K562 (cell line): ENCODE data around the gene CHSY1. TPM values are rescaled to one million over a fixed set of nuclear protein-coding genes. Genes with fewer than 3 reads are reported as not detected.

Experiments used
- ATAC-seq: fragments of 200-7000 bp; cut with Tn5 transposase; 3 replicates; pipeline ENCODE4 v1.9.1; 2020; ENCODE audit warnings: moderate library complexity
- BruUV-seq: library from RNA; stranded (reverse); fragments of 400-500 nt; replicated peaks from 2 replicates; lab custom pipeline; 2021; lab: Mats Ljungman, UMichigan
- CTCF ChIA-PET: fragments of 300-600 bp; formaldehyde crosslinking; extraction: SDS; loops from one replicate; lab custom pipeline; 2021; ENCODE audit warnings: low intra/inter-chr PET ratio; lab: Yijun Ruan, JAX
- POLR2A ChIA-PET: fragments of 300-600, 350-650 bp; sonication (Branson Sonifier 250); formaldehyde crosslinking; extraction: SDS; loops from one replicate; lab custom pipeline; 2021; ENCODE audit warnings: antibody characterized with exemption, inconsistent platforms; lab: Yijun Ruan, JAX
- DNase-seq, 4 experiments: peaks; one replicate each; pipeline versions ENCODE4 v3.0.0 to v3.0.0-alpha.2; 2011 to 2018; ENCODE audit warnings: low spot score in 3 of 4, mixed read lengths in 3 of 4; ENCODE audit errors: extremely low read depth in 1 of 4
- FAIRE-seq: peaks from 2 replicates; lab custom pipeline; 2011; peaks lifted over from hg19 to GRCh38; lab: Jason Lieb, UNC
- H2AFZ ChIP-seq: 2 replicates; pipeline ENCODE4 v1.6.0; 2011; ENCODE audit warnings: low read depth, low read length, control low read depth, inconsistent platforms
- H3K27ac ChIP-seq: fragments of 200-600 bp; 3 replicates; pipeline ENCODE4 v1.8.0; 2011; ENCODE audit warnings: low read depth, mild to moderate bottlenecking, control low read depth, inconsistent platforms, low read length, moderate library complexity, mixed read lengths; ENCODE audit errors: extremely low read depth
- H3K27me3 ChIP-seq, 2 experiments: fragments of 300-600 bp in 1 of 2; 2 replicates in 1 of 2; 3 replicates in 1 of 2; pipeline versions ENCODE4 v1.6.0 to v1.8.0; 2011; ENCODE audit warnings: inconsistent platforms in 2 of 2, low read length in 2 of 2, mild to moderate bottlenecking in 1 of 2, mixed read lengths in 1 of 2, moderate library complexity in 1 of 2; ENCODE audit not compliant: control insufficient read depth in 2 of 2, insufficient read depth in 2 of 2
- H3K36me3 ChIP-seq: fragments of 300-600 bp; 3 replicates; pipeline ENCODE4 v1.8.0; 2011; ENCODE audit warnings: mild to moderate bottlenecking, low read length, inconsistent platforms; ENCODE audit not compliant: control insufficient read depth, insufficient read depth
- H3K4me1 ChIP-seq, 2 experiments: fragments of 200-600 bp in 1 of 2; replicated peaks in 1 of 2; 2 replicates in 1 of 2; 3 replicates in 1 of 2; pipeline versions ENCODE4 v1.5.1 to v1.8.0; 2011; ENCODE audit warnings: inconsistent platforms in 2 of 2, low read length in 2 of 2, mild to moderate bottlenecking in 1 of 2, mixed read lengths in 1 of 2, moderate library complexity in 1 of 2; ENCODE audit not compliant: control insufficient read depth in 2 of 2, insufficient read depth in 2 of 2
- H3K4me2 ChIP-seq: 2 replicates; pipeline ENCODE4 v1.6.1; 2011; ENCODE audit warnings: low read length, control low read depth, inconsistent platforms, mixed read lengths; ENCODE audit not compliant: insufficient read depth
- H3K4me3 ChIP-seq: fragments of 200-600 bp; sonication (generic), shearing (Covaris generic); 2 replicates; pipeline ENCODE4 v1.5.1; 2016; ENCODE audit warnings: control low read depth, inconsistent platforms
- H3K79me2 ChIP-seq: fragments of 200-600 bp; 3 replicates; pipeline ENCODE4 v1.8.0; 2011; ENCODE audit warnings: low read length, inconsistent platforms; ENCODE audit not compliant: control insufficient read depth, insufficient read depth
- H3K9ac ChIP-seq, 2 experiments: 2 replicates each; pipeline versions ENCODE4 v1.6.0 to v1.6.1; 2011; ENCODE audit warnings: low read depth in 2 of 2, low read length in 2 of 2, control low read depth in 1 of 2, inconsistent platforms in 1 of 2, mild to moderate bottlenecking in 1 of 2, mixed read lengths in 1 of 2; ENCODE audit not compliant: insufficient read depth in 1 of 2
- H3K9me1 ChIP-seq: one replicate; pipeline ENCODE4 v1.6.0; 2011; ENCODE audit warnings: inconsistent platforms, mild to moderate bottlenecking, low read length, moderate library complexity; ENCODE audit not compliant: control insufficient read depth, insufficient read depth
- H3K9me3 ChIP-seq: replicated peaks from 2 replicates; pipeline ENCODE4 v1.5.1; 2011; ENCODE audit warnings: low read depth, low read length, inconsistent platforms; ENCODE audit not compliant: control insufficient read depth, insufficient read depth
- H4K20me1 ChIP-seq: replicated peaks from 2 replicates; pipeline ENCODE4 v1.6.1; 2011; ENCODE audit warnings: low read length, inconsistent platforms, mixed read lengths; ENCODE audit not compliant: control insufficient read depth, insufficient read depth
- ARID2 ChIP-seq: fragments of 450-650 bp; IDR thresholded peaks from 2 replicates; pipeline ENCODE4 v1.6.1; 2017; ENCODE audit warnings: antibody characterized with exemption, mild to moderate bottlenecking
- E2F6 ChIP-seq, 2 experiments: IDR thresholded peaks; 2 replicates each; pipeline ENCODE4 v1.6.1; 2011; ENCODE audit warnings: borderline replicate concordance in 1 of 2, control low read depth in 1 of 2, low read depth in 1 of 2, low read length in 1 of 2, mild to moderate bottlenecking in 1 of 2, mixed read lengths in 1 of 2, moderate library complexity in 1 of 2; ENCODE audit not compliant: insufficient read depth in 1 of 2, insufficient read length in 1 of 2, poor library complexity in 1 of 2, severe bottlenecking in 1 of 2; ENCODE audit errors: extremely low read depth in 1 of 2
- GTF2B ChIP-seq: IDR thresholded peaks from 2 replicates; pipeline ENCODE4 v1.6.1; 2011; ENCODE audit not compliant: insufficient read length; ENCODE audit errors: extremely low read depth
- HCFC1 ChIP-seq: IDR thresholded peaks from 2 replicates; pipeline ENCODE4 v1.6.1; 2012; ENCODE audit warnings: low read depth, low read length, improper control_type of control experiment
- JUNB ChIP-seq: fragments of 450-650 bp; formaldehyde crosslinking; conservative IDR thresholded peaks from 2 replicates; pipeline ENCODE4 v1.4.0; 2020; ENCODE audit warnings: mild to moderate bottlenecking
- MTA3 ChIP-seq: fragments of 450-650 bp; formaldehyde crosslinking; IDR thresholded peaks from 2 replicates; pipeline ENCODE4 v1.6.1; 2017; ENCODE audit warnings: mild to moderate bottlenecking, borderline replicate concordance
- NR2F6 ChIP-seq: fragments of 450-650 bp; formaldehyde crosslinking; IDR thresholded peaks from 2 replicates; pipeline ENCODE4 v1.4.0; 2020; ENCODE audit warnings: mild to moderate bottlenecking
- NR3C1 ChIP-seq: sonication (generic); formaldehyde crosslinking; IDR thresholded peaks from 2 replicates; pipeline ENCODE4 v1.8.1; 2022; ENCODE audit warnings: missing genetic modification reagents
- NR4A1 ChIP-seq, 2 experiments: fragments of 250-450 bp in 1 of 2; fragments of 450-650 bp in 1 of 2; sonication (Bioruptor Pico) in 1 of 2; IDR thresholded peaks; 2 replicates each; pipeline versions ENCODE4 v1.4.0 to v1.6.1; 2016 to 2020; ENCODE audit warnings: mild to moderate bottlenecking in 2 of 2, missing compliant biosample characterization in 1 of 2, missing genetic modification characterization in 1 of 2, moderate library complexity in 1 of 2
- PHB2 ChIP-seq: fragments of 450-650 bp; IDR thresholded peaks from 2 replicates; pipeline ENCODE4 v1.6.1; 2017; ENCODE audit warnings: low read depth
- PRMT5 ChIP-seq: sonication (generic); formaldehyde crosslinking; IDR thresholded peaks from 2 replicates; pipeline ENCODE4 v1.5.0; 2020; ENCODE audit warnings: missing genetic modification reagents
- XRCC3 ChIP-seq: fragments of 450-650 bp; IDR thresholded peaks from 2 replicates; pipeline ENCODE4 v1.6.1; 2017; ENCODE audit warnings: mild to moderate bottlenecking, moderate library complexity
- YBX1 ChIP-seq: fragments of 450-650 bp; IDR thresholded peaks from 2 replicates; pipeline ENCODE4 v1.7.1; 2016; ENCODE audit warnings: mild to moderate bottlenecking
- ZNF449 ChIP-seq: fragments of 250-450 bp; sonication (Bioruptor Pico); IDR thresholded peaks from 2 replicates; pipeline ENCODE4 v1.8.0; 2022; ENCODE audit warnings: moderate library complexity, mild to moderate bottlenecking, inconsistent platforms
- ZNF583 ChIP-seq: fragments of 250-450 bp; sonication (Bioruptor Pico); IDR thresholded peaks from 2 replicates; pipeline ENCODE4 v1.4.0; 2020
- ZNF586 ChIP-seq: fragments of 450-650 bp; formaldehyde crosslinking; conservative IDR thresholded peaks from 2 replicates; pipeline ENCODE4 v1.4.0; 2020; ENCODE audit warnings: mild to moderate bottlenecking, moderate library complexity
- WGBS: fragments of 100-300 bp; shearing (Covaris generic); methylation state at CpG from one replicate; pipeline ENCODE4 v1.1.6; 2016; ENCODE audit warnings: low coverage, mixed read lengths; ENCODE audit not compliant: insufficient coverage; ENCODE audit errors: missing lambda C conversion rate; 5-methylcytosine and 5-hydroxymethylcytosine counted together
- in situ Hi-C: fragments of 300-500 bp; cut with MboI; formaldehyde crosslinking; loops from 4 replicates; pipeline ENCODE4 v1.15.0; 2018; ENCODE audit warnings: inconsistent platforms, mixed read lengths
- intact Hi-C: fragments of 100-400 bp; cut with micrococcal nuclease; formaldehyde crosslinking; loops from 2 replicates; pipeline ENCODE4 v1.14.2; 2022
- polyA plus RNA-seq, 8 experiments: library from polyadenylated mRNA; depleted of rRNA in 4 of 8; stranded (reverse) in 5 of 8; unstranded in 3 of 8; fragments of >200 nt; fragmentation: Nextera tagmentation in 2 of 8; fragmentation: Illumina TruSeq in 1 of 8; extraction: Ambion mirVana in 2 of 8; extraction: Trizol in 1 of 8; gene quantifications; 2 replicates each; pipeline versions ENCODE4 v1.2.1 to v1.2.3, GENCODE V29; 2011 to 2014; ENCODE audit warnings: inconsistent platforms in 1 of 8, missing spikeins in 1 of 8
- total RNA-seq, 7 experiments: library from RNA; depleted of rRNA in 6 of 7; stranded (reverse); fragments of >200 nt in 6 of 7; fragmentation: Illumina TruSeq in 2 of 7; extraction: Trizol in 2 of 7; gene quantifications; 2 replicates each; pipeline versions ENCODE4 v1.2.1 to v1.2.3, GENCODE V29; 2011 to 2021; ENCODE audit warnings: low replicate concordance in 1 of 7

CHSY1 gene
- total and polyA plus RNA-seq, 9 of the 15 experiments (the other 6 are each of a cell fraction or from before 2014, with no cell fraction given) = 7.0 to 16.4 (median 13.4) TPM

GRCh38 chr15:101258238-101259144 is 6.6 kb upstream of the CHSY1 start:
- no peaks in the 10 kb centered on the region for H3K9me3 ChIP-seq
- 11% methylated on average over 11 of the region's 11 CpGs for WGBS
- DNase-seq (peak; percentile 37 to 77 (median 43)), FAIRE-seq (peak; percentile 70), ATAC-seq (peak; percentile 65)
- in situ Hi-C loops (loop anchor here (5.0 to 25.0 kb wide), 4 partner anchors 171 to 621 kb away; partner anchors contain the start of gene LRRK1), intact Hi-C loops (loop anchor here (1.0 to 10.0 kb wide), 4 partner anchors 169 to 634 kb away; partner anchors contain the start of gene LRRK1)
- no peak overlapping the region for H3K9ac ChIP-seq
- H3K79me2 ChIP-seq = no peaks in the 10 kb centered on the region
- peaks cover 3 to 13% of the 10 kb centered on the region in 2 experiments; a peak in 3 of 5 replicates for H3K27me3 ChIP-seq
- H3K4me3 ChIP-seq = no peak overlapping the region
- ChIA-PET CTCF (interaction anchor here (0.6 to 5.1 kb wide), 6 partner anchors 113 to 242 kb away, joined by 3 to 47 read pairs (median 5); no protein-coding TSS in a partner anchor), POLR2A (interaction anchor here (1.0 to 1.2 kb wide), 3 partner anchors 9 to 165 kb away, joined by 3 to 6 read pairs (median 4); no protein-coding TSS in a partner anchor)
- peaks cover 5% of the 10 kb centered on the region; the same call in 1 of the 2 replicates for H4K20me1 ChIP-seq
- no TSS peak for BruUV-seq
- no peak overlapping the region for H2AFZ ChIP-seq
- H3K4me1 ChIP-seq = peaks cover 5 to 18% of the 10 kb centered on the region in 2 experiments
- H3K27ac ChIP-seq = no peak overlapping the region
- no peaks in the 10 kb centered on the region for H3K9me1 ChIP-seq
- peak overlapping the region; percentile 24; the same call in 1 of the 2 replicates for H3K4me2 ChIP-seq
- no peaks in the 10 kb centered on the region for H3K36me3 ChIP-seq
- TF ChIP-seq E2F6 (IDR thresholded peaks at IDR 0.05; ENCODE audit: borderline replicate concordance in 1 of 2, extremely low read depth in 1 of 2, insufficient read depth in 1 of 2, insufficient read length in 1 of 2, low read depth in 1 of 2, low read length in 1 of 2, poor library complexity in 1 of 2, severe bottlenecking in 1 of 2) = no peak
- no peak for TF ChIP-seq ZNF586 (CRISPR knock-in tag)
- TF ChIP-seq GTF2B = no peak
- no peak for TF ChIP-seq PHB2
- TF ChIP-seq NR3C1 (CRISPR knock-in tag) = no peak
- TF ChIP-seq PRMT5 = no peak
- no peak for TF ChIP-seq NR4A1 (CRISPR knock-in tag; IDR thresholded peaks at IDR 0.05)
- no peak for TF ChIP-seq NR4A1 (tag; IDR thresholded peaks at IDR 0.05)
- TF ChIP-seq ZNF583 (CRISPR knock-in tag) = no peak
- TF ChIP-seq JUNB (CRISPR knock-in tag) = no peak
- no peak for TF ChIP-seq MTA3
- no peak for TF ChIP-seq XRCC3
- TF ChIP-seq NR2F6 (CRISPR knock-in tag) = no peak
- no peak for TF ChIP-seq HCFC1
- peak; percentile 79; the same call in 1 of the 2 replicates for TF ChIP-seq ARID2
- no peak for TF ChIP-seq ZNF449 (CRISPR knock-in tag)
- TF ChIP-seq YBX1 = no peak
